Cardiac muscle cell (in vitro differentiated cells and primary cell): ENCODE measurements around the gene REEP5. TPM values are rescaled to one million over a fixed set of nuclear protein-coding genes. Genes with fewer than 3 reads are reported as not detected.
A peak's percentile ranks its signal among the peaks of the same experiment; 100 is the strongest.

Source experiments
- DNase-seq, 2 donors: peaks; one replicate each; pipeline versions ENCODE4 v3.0.0 to v3.0.0-alpha.2; 2010 to 2017; ENCODE audit warnings: low read depth in 1 of 2, low spot score in 1 of 2
- H3K27ac ChIP-seq: fragments of 200-600 bp; sonication (generic); 2 replicates; pipeline ENCODE4 v1.5.1; 2016
- H3K27me3 ChIP-seq: fragments of 200-600 bp; sonication (generic); 2 replicates; pipeline ENCODE4 v1.6.0; 2016; ENCODE audit warnings: control low read depth
- H3K36me3 ChIP-seq: fragments of 200-600 bp; sonication (generic); 2 replicates; pipeline ENCODE4 v1.5.1; 2016; ENCODE audit warnings: control low read depth
- H3K4me1 ChIP-seq: fragments of 200-600 bp; sonication (generic); 2 replicates; pipeline ENCODE4 v1.8.1; 2017; ENCODE audit warnings: low read depth, mild to moderate bottlenecking, mixed run types
- H3K4me3 ChIP-seq: fragments of 200-600 bp; sonication (generic); 2 replicates; pipeline ENCODE4 v1.5.1; 2016; ENCODE audit warnings: mild to moderate bottlenecking
- H3K9me3 ChIP-seq: fragments of 200-600 bp; sonication (generic); 2 replicates; pipeline ENCODE4 v1.5.1; 2017; ENCODE audit warnings: low read depth, mild to moderate bottlenecking, control low read depth
- CTCF ChIP-seq: IDR thresholded peaks from 2 replicates; pipeline ENCODE4 v1.5.1; 2012; ENCODE audit warnings: low read depth, mild to moderate bottlenecking, low read length
- polyA plus RNA-seq: library from polyadenylated mRNA; unstranded; fragments of >200 nt; fragmentation: Nextera tagmentation; extraction: Ambion mirVana; gene quantifications from 2 replicates; pipeline ENCODE4 v1.2.1, GENCODE V29; 2016
- total RNA-seq: library from RNA; depleted of rRNA; stranded (reverse); fragments of >200 nt; gene quantifications from 2 replicates; pipeline ENCODE4 v1.2.3, GENCODE V29; 2016

Gene REEP5
- total and polyA plus RNA-seq, 2 experiments from 2014 or later = 27.0 to 138 TPM

- Histone ChIP-seq H3K27me3 (peaks cover 2% of the 10 kb centered on the region), H3K4me1 (peaks cover 42% of the 10 kb centered on the region), H3K36me3 (no peaks in the 10 kb centered on the region), H3K4me3 (no peak overlapping the region), H3K9me3 (no peaks in the 10 kb centered on the region), H3K27ac (no peak overlapping the region)
- no peak for TF ChIP-seq CTCF
- no peak for DNase-seq
Observed at GRCh38 chr5:112918679-112919078, 3.3 kb downstream of the REEP5 start.

- no peak for DNase-seq
- peaks cover under 1% of the 10 kb centered on the region for H3K27me3 ChIP-seq
- no peaks in the 10 kb centered on the region for H3K9me3 ChIP-seq
- no peaks in the 10 kb centered on the region for H3K36me3 ChIP-seq
- H3K4me3 ChIP-seq = no peak overlapping the region
- H3K27ac ChIP-seq = no peak overlapping the region
- H3K4me1 ChIP-seq = peaks cover 42% of the 10 kb centered on the region
- TF ChIP-seq CTCF = no peak
Observed at GRCh38 chr5:112918136-112918535, 3.9 kb downstream of the REEP5 start.

- no peaks in the 10 kb centered on the region for H3K36me3 ChIP-seq
- no peak overlapping the region for H3K4me3 ChIP-seq
- no peaks in the 10 kb centered on the region for H3K27me3 ChIP-seq
- H3K4me1 ChIP-seq = peaks cover 42% of the 10 kb centered on the region
- H3K27ac ChIP-seq = peak overlapping the region; percentile 79
- peak; percentile 29 for TF ChIP-seq CTCF
- H3K9me3 ChIP-seq = no peaks in the 10 kb centered on the region
- peak; percentile 13 to 23 for DNase-seq
Observed at GRCh38 chr5:112917453-112917995, 4.5 kb downstream of the REEP5 start.

- no peak for TF ChIP-seq CTCF
- Histone ChIP-seq H3K36me3 (no peaks in the 10 kb centered on the region), H3K27ac (peak overlapping the region; percentile 79)
Observed at GRCh38 chr5:112915831-112916230, 6.2 kb downstream of the REEP5 start.

GRCh38 chr5:112914584-112914983 lies 7.4 kb downstream of the REEP5 start:
- Histone ChIP-seq H3K9me3 (no peaks in the 10 kb centered on the region), H3K4me3 (peak overlapping the region; percentile 3), H3K27me3 (no peaks in the 10 kb centered on the region), H3K4me1 (peaks cover 35% of the 10 kb centered on the region), H3K36me3 (no peaks in the 10 kb centered on the region), H3K27ac (peak overlapping the region; percentile 79)
- DNase-seq = peak in 1 of 2 donors; percentile 40
- TF ChIP-seq CTCF = no peak

More at GRCh38 chr5:112915831-112916230, 6.2 kb downstream of the REEP5 start:
- Histone ChIP-seq H3K4me3 (no peak overlapping the region), H3K9me3 (no peaks in the 10 kb centered on the region), H3K4me1 (peaks cover 42% of the 10 kb centered on the region), H3K27me3 (no peaks in the 10 kb centered on the region)
- no peak for DNase-seq

- no peak for DNase-seq
- peaks cover 17% of the 10 kb centered on the region for H3K4me1 ChIP-seq
- no peak overlapping the region for H3K27ac ChIP-seq
- no peaks in the 10 kb centered on the region for H3K36me3 ChIP-seq
- no peak for TF ChIP-seq CTCF
- no peak overlapping the region for H3K4me3 ChIP-seq
- H3K27me3 ChIP-seq = no peaks in the 10 kb centered on the region
- H3K9me3 ChIP-seq = no peaks in the 10 kb centered on the region
Observed at GRCh38 chr5:112910529-112910928, 11.5 kb downstream of the REEP5 start.
